CD1c-positive myeloid dendritic cell (primary cell): ENCODE measurements around the gene GMFB.

Source experiments
- DNase-seq: peaks from one replicate; pipeline ENCODE4 v3.0.0-alpha.2; 2016; ENCODE audit errors: extremely low spot score

GMFB gene

DNA sequence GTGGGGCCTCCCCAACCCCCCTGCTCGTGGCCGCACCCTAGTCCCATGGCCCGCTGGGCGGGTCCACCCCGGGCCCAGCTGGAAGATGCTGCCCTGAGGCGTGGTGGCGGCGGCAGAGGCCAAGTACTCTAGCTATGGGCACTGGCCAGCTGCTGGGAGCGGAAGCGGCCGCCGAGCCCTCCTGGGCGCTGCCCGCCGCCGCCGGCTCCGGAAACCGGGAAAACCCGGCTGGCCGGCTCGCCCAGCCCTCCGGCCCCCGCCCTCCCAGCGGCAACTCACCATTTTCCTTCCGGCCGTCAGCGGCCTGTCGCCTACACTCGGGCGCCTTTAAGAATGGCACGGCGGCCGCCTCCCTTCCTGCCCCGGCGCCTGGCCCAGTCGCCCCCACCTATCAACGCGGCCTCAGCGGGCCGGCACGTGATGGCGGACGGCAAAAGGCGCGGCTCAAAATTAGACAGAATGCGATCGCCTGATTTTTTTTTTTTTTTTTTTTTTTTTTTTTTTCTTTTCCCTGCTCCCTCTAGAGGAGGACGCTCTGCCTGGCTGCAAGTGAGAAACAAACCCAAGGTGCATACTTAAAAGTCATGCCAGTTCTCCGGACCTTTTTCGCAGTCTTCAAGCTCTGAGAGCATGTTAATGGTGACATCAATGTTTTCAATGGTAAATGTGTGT is at the start of gene GMFB:
TSS of gene GMFB (minus strand) at position 335 of the 672 bp plus-strand sequence. CDS start at position 282, 53 bp downstream.
- DNase-seq = peak; percentile 94

GRCh38 chr14:54538055-54538454 is 49.3 kb upstream of the GMFB start:
- no peak for DNase-seq

- DNase-seq = no peak
Measured at GRCh38 chr14:54537651-54538050, 48.9 kb upstream of the GMFB start.

DNA sequence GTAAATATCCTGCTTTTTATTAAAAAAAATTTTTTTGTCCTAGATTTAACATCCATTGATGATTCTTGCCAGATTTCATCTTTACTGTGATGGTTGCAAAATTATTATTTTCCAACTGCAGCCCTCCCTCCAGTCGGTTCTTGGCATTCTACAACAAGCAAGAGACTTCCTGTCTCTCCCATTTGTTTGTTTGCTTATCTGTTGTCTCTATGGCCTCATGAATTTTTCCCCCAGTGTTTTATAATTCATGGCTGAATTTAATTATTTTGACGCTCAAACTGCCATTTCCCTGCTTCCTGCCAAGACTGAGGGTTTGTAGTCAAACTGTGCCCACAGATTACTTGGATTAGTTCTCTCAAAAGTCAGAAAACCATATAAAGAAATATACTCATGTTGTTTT is 46.9 kb upstream of the GMFB start:
- no peak for DNase-seq

GRCh38 chr14:54535126-54535525 is 46.3 kb upstream of the GMFB start:
- DNase-seq = no peak

GRCh38 chr14:54533100-54533499 is 44.3 kb upstream of the GMFB start:
- DNase-seq = no peak

- DNase-seq = no peak
Measured at GRCh38 chr14:54532111-54533012, 43.6 kb upstream of the GMFB start.

- no peak for DNase-seq
Measured at GRCh38 chr14:54529811-54530210, 41.0 kb upstream of the GMFB start.

DNA sequence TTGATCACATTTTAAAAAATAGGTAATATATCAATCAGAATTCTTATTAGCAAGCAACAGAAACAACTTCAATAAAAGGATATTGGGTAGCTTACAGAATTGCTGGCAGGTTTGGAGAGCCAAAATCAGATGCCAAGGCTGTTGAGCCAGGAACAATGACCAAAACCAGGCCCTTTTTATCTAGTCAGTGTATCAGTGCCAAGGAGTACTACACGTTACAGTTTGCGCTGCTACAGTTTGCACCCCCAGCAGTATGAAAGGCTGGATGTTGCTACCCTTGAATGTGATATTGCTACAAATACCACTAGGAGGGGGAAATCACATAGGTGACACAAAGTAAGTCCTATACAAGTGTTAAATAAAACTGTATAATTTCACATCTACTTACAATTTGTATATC is 40.2 kb upstream of the GMFB start:
- DNase-seq = no peak

- DNase-seq = no peak
Measured at GRCh38 chr14:54524410-54524809, 35.6 kb upstream of the GMFB start.

DNA sequence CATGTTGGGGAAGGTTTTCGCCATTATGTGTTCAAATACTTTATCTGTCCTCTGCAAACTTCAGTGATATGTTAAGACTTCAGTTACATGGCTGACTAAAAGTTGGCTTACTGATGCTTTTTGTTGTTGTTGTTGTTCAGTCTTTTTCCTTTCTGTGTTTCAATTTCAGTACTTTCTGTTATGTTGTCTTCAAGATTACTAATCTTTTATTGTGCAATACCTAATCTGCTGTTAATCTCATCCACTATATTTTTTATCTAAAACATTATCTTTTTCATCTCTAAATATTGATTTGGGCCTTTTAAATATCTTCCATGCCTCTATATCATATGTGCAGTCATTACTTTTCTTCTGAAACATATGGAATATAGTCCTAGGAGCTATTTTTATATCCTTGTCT is 27.9 kb upstream of the GMFB start:
- no peak for DNase-seq

DNA sequence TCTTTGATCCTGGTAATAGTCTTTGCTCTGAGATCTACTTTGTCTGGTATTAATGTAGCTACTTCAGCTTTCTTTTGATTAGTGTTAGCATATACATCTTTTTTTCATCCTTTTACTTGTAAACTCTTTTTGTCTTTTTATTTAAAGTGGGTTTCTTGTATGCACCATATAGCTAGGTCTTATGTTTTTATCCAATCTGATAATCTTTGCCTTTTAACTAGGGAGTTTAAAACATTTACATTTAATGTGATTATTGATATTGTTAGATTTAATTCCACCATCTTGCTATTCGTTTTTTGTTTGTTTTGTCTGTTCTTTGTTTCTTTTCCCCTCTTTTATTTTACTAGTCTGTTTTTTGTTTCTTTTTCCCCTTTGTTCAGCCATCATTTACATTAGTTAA is 26.9 kb upstream of the GMFB start:
- DNase-seq = no peak

- DNase-seq = no peak
Measured at GRCh38 chr14:54512393-54512792, 23.6 kb upstream of the GMFB start.

DNA sequence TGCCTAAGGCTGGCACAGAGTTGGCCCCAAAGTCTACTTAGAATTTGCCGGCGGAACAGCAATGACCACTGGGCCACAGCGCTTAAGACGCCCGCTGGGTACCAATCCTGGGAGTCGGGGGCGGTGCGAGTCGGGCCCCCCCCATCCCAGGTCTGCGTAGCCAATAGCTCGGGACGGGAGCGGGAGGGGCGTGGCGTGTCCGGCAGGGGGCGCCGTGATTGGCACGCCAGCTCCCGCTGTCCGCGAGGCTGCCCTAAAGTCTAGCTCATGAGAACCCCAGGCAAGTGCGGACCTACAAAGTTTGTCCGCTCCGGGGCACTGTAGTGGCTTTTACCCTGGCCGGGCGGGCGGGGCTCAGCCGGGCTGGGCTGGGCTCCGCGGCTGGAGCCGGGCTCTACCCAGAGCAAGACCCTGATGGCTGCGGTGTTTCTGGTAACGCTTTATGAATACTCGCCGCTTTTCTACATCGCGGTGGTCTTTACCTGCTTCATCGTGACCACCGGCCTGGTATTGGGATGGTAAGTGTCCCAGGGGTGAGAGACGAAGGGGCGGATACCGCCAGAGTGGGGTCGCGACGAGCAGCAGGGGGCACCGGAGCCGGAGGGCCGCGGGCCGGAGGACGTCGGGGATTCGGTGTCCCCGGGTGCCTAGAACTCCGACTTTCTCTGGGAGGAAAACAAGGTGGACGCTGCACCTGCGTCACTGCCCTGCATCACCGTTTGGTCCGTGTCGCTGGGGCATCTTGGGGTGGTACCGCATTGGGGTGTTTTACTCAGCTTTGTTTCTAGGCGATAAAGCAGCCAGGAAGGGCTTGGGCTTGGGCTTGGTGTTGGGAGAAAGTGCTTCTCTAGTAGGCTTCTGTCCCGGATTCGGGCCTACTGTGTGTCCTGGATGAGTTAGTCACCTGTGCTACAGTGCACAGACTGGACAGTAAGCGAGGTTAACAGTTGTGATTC is 21.0 kb upstream of the GMFB start, which contains the start of gene CGRRF1:
TSS of gene CGRRF1 (plus strand) at position 361 of the 956 bp plus-strand sequence. CDS start at position 415, 54 bp downstream.
- peak; percentile 98 for DNase-seq

- DNase-seq = peak; percentile 68
Measured at GRCh38 chr14:54503486-54503885, 14.7 kb upstream of the GMFB start.

- DNase-seq = peak; percentile 90
Measured at GRCh38 chr14:54502602-54503001, 13.8 kb upstream of the GMFB start.

- DNase-seq = peak; percentile 83
Measured at GRCh38 chr14:54501480-54501879, 12.7 kb upstream of the GMFB start.

GRCh38 chr14:54500744-54501143 is 12.0 kb upstream of the GMFB start:
- DNase-seq = no peak

DNA sequence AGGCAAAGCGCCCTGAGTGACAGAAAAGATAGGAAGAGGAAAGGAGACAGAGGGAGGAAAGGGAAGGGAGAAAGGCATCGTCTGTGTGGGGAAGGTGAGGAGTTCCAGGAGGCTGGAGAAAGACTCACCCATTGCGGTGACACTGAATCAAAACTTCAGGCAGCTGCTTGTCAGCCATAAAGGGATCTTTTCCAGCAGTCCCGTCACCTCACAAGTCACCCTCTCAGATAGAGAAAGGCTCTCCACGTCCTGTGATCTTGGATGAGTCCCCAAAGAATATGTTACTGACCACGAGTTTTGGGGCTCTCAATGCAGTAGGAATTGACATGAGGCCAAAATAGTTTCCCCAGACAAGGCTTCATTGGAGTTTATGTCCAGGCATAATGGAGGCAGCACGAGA is 9.8 kb upstream of the GMFB start:
- DNase-seq = no peak

GRCh38 chr14:54498095-54498531 is 9.3 kb upstream of the GMFB start:
- no peak for DNase-seq

- DNase-seq = no peak
Measured at GRCh38 chr14:54497224-54497623, 8.4 kb upstream of the GMFB start.

GRCh38 chr14:54493293-54493692 is 4.5 kb upstream of the GMFB start:
- DNase-seq = no peak
